ENCODE results near the gene LAP3.
"Not testable (repeated sequence)": the region's sequence is repeated elsewhere in the genome, so short reads cannot be mapped to it uniquely, and the experiment has no call there.

The LAP3 gene

GRCh38 chr4:17576932-17577664 is at the start of gene LAP3:
Gene LAP3 (plus strand): TSS chr4:17577198. CDS start chr4:17577466, 268 bp downstream.
- TF ChIP-seq JUND (IDR thresholded peaks at IDR 0.05; ENCODE audit: low read depth), result no peak
- in situ Hi-C loops (cut with HindIII; ENCODE audit: low pct_unique_long_range_greater_than_20kb, low sequenced_read_pairs), result no loop called here
- DNase-seq (ENCODE audit: low read depth in 1 of 2, low spot score in 1 of 2), result peak; percentile 76 to 95

- in situ Hi-C loops (cut with HindIII; ENCODE audit: low pct_unique_long_range_greater_than_20kb, low sequenced_read_pairs), result no loop called here
- DNase-seq (ENCODE audit: low read depth in 1 of 2, low spot score in 1 of 2), result no peak
- no peak for TF ChIP-seq JUND (IDR thresholded peaks at IDR 0.05; ENCODE audit: low read depth)
Measured at GRCh38 chr4:17528551-17529165, 48.3 kb upstream of the LAP3 start.

- in situ Hi-C loops (cut with HindIII; ENCODE audit: low pct_unique_long_range_greater_than_20kb, low sequenced_read_pairs), result no loop called here
- no peak for DNase-seq (ENCODE audit: low read depth in 1 of 2, low spot score in 1 of 2)
- no peak for TF ChIP-seq JUND (IDR thresholded peaks at IDR 0.05; ENCODE audit: low read depth)
Measured at GRCh38 chr4:17531538-17532285, 45.3 kb upstream of the LAP3 start.

GRCh38 chr4:17534705-17535104 is 42.3 kb upstream of the LAP3 start:
- in situ Hi-C loops (cut with HindIII; ENCODE audit: low pct_unique_long_range_greater_than_20kb, low sequenced_read_pairs), result no loop called here
- no peak for DNase-seq (ENCODE audit: low read depth in 1 of 2, low spot score in 1 of 2)
- TF ChIP-seq JUND (IDR thresholded peaks at IDR 0.05; ENCODE audit: low read depth), result no peak

- no peak for TF ChIP-seq JUND (IDR thresholded peaks at IDR 0.05; ENCODE audit: low read depth)
- in situ Hi-C loops (cut with HindIII; ENCODE audit: low pct_unique_long_range_greater_than_20kb, low sequenced_read_pairs), result no loop called here
- no peak for DNase-seq (ENCODE audit: low read depth in 1 of 2, low spot score in 1 of 2)
Measured at GRCh38 chr4:17535242-17535641, 41.8 kb upstream of the LAP3 start.

- in situ Hi-C loops (cut with HindIII; ENCODE audit: low pct_unique_long_range_greater_than_20kb, low sequenced_read_pairs), result no loop called here
- DNase-seq (ENCODE audit: low read depth in 1 of 2, low spot score in 1 of 2), result no peak
- no peak for TF ChIP-seq JUND (IDR thresholded peaks at IDR 0.05; ENCODE audit: low read depth)
Measured at GRCh38 chr4:17535906-17536305, 41.1 kb upstream of the LAP3 start.

GRCh38 chr4:17537060-17537459 is 39.9 kb upstream of the LAP3 start:
- DNase-seq (ENCODE audit: low read depth in 1 of 2, low spot score in 1 of 2); in situ Hi-C loops (cut with HindIII; ENCODE audit: low pct_unique_long_range_greater_than_20kb, low sequenced_read_pairs): not testable (repeated sequence)

GRCh38 chr4:17544205-17544604 is 32.8 kb upstream of the LAP3 start:
- in situ Hi-C loops (cut with HindIII; ENCODE audit: low pct_unique_long_range_greater_than_20kb, low sequenced_read_pairs), result no loop called here
- peak in 1 of 2 experiments; percentile 33 for DNase-seq (ENCODE audit: low read depth in 1 of 2, low spot score in 1 of 2)
- no peak for TF ChIP-seq JUND (IDR thresholded peaks at IDR 0.05; ENCODE audit: low read depth)

- in situ Hi-C loops (cut with HindIII; ENCODE audit: low pct_unique_long_range_greater_than_20kb, low sequenced_read_pairs), result no loop called here
- no peak for TF ChIP-seq JUND (IDR thresholded peaks at IDR 0.05; ENCODE audit: low read depth)
- peak in 1 of 2 experiments; percentile 60 for DNase-seq (ENCODE audit: low read depth in 1 of 2, low spot score in 1 of 2)
Measured at GRCh38 chr4:17544831-17545234, 32.2 kb upstream of the LAP3 start.

- in situ Hi-C loops (cut with HindIII; ENCODE audit: low pct_unique_long_range_greater_than_20kb, low sequenced_read_pairs), result no loop called here
- no peak for TF ChIP-seq JUND (IDR thresholded peaks at IDR 0.05; ENCODE audit: low read depth)
Measured at GRCh38 chr4:17545374-17546140, 31.4 kb upstream of the LAP3 start.

GRCh38 chr4:17546222-17546621 is 30.8 kb upstream of the LAP3 start:
- no peak for DNase-seq (ENCODE audit: low read depth in 1 of 2, low spot score in 1 of 2)
- no peak for TF ChIP-seq JUND (IDR thresholded peaks at IDR 0.05; ENCODE audit: low read depth)
- in situ Hi-C loops (cut with HindIII; ENCODE audit: low pct_unique_long_range_greater_than_20kb, low sequenced_read_pairs), result no loop called here

More at GRCh38 chr4:17545374-17546140, 31.4 kb upstream of the LAP3 start:
- DNase-seq (ENCODE audit: low read depth in 1 of 2, low spot score in 1 of 2), result no peak

GRCh38 chr4:17546678-17547077 is 30.3 kb upstream of the LAP3 start:
- DNase-seq (ENCODE audit: low read depth in 1 of 2, low spot score in 1 of 2), result no peak
- no peak for TF ChIP-seq JUND (IDR thresholded peaks at IDR 0.05; ENCODE audit: low read depth)
- in situ Hi-C loops (cut with HindIII; ENCODE audit: low pct_unique_long_range_greater_than_20kb, low sequenced_read_pairs), result no loop called here

Data from T47D (cell line).